Vagina (tissue), 2 donors: Measurements from ENCODE around the gene CEP162. TPM values are rescaled to one million over a fixed set of nuclear protein-coding genes. Genes with fewer than 3 reads are reported as not detected.
"Not testable (repeated sequence)": the region's sequence is repeated elsewhere in the genome, so short reads cannot be mapped to it uniquely, and the experiment has no call there.

Experiments used
- DNase-seq, 2 donors: peaks; one replicate each; pipeline ENCODE4 v3.0.0-alpha.2; 2017; ENCODE audit errors: extremely low spot score in 2 of 2
- H3K27ac ChIP-seq: fragments of 200-600 bp; sonication (generic); one replicate; pipeline ENCODE4 v1.5.1; 2019
- H3K27me3 ChIP-seq: fragments of 200-600 bp; sonication (generic); one replicate; pipeline ENCODE4 v1.5.1; 2019
- H3K36me3 ChIP-seq, 2 donors: fragments of 200-600 bp; sonication (generic); one replicate each; pipeline ENCODE4 v1.5.1; 2017 to 2019
- H3K4me1 ChIP-seq: fragments of 200-600 bp; sonication (generic); one replicate; pipeline ENCODE4 v1.5.1; 2019
- H3K4me3 ChIP-seq, 2 donors: fragments of 200-600 bp; sonication (generic); 1 replicate in 1 of 2; 2 replicates in 1 of 2; pipeline ENCODE4 v1.5.1; 2016 to 2019
- H3K9me3 ChIP-seq: fragments of 200-600 bp; sonication (generic); one replicate; pipeline ENCODE4 v1.5.1; 2019
- POLR2A ChIP-seq, 2 donors: fragments of 450-650 bp; IDR thresholded peaks; one replicate each; pipeline ENCODE4 v1.6.1; 2017; ENCODE audit warnings: antibody characterized with exemption in 2 of 2, mild to moderate bottlenecking in 2 of 2, moderate library complexity in 2 of 2
- POLR2AphosphoS5 ChIP-seq, 2 donors: sonication (generic); formaldehyde crosslinking; IDR thresholded peaks; one replicate each; pipeline ENCODE4 v1.9.0; 2017; ENCODE audit warnings: antibody characterized with exemption in 2 of 2, mild to moderate bottlenecking in 2 of 2, low read depth in 1 of 2; ENCODE audit not compliant: insufficient read depth in 1 of 2
- intact Hi-C: fragments of 100-400 bp; cut with DNase I; formaldehyde crosslinking; loops from one replicate; pipeline ENCODE4 v1.15.1; 2023
- total RNA-seq: library from RNA; depleted of rRNA; stranded (reverse); fragments of >200 nt; gene quantifications from one replicate; pipeline ENCODE4 v1.2.3, GENCODE V29; 2016
- TF ChIP-seq, protein P1 (sequence below), 3 experiments: fragments of 450-650 bp in 2 of 3; fragments of 200-600 bp in 1 of 3; sonication (generic) in 1 of 3; IDR thresholded peaks; one replicate each; pipeline ENCODE4 v1.5.1; 2017 to 2019; ENCODE audit warnings: antibody characterized with exemption in 3 of 3, mild to moderate bottlenecking in 2 of 3, moderate library complexity in 2 of 3

The CEP162 gene
- total RNA-seq, 1 donor from 2014 or later, result 6.1 TPM

DNA sequence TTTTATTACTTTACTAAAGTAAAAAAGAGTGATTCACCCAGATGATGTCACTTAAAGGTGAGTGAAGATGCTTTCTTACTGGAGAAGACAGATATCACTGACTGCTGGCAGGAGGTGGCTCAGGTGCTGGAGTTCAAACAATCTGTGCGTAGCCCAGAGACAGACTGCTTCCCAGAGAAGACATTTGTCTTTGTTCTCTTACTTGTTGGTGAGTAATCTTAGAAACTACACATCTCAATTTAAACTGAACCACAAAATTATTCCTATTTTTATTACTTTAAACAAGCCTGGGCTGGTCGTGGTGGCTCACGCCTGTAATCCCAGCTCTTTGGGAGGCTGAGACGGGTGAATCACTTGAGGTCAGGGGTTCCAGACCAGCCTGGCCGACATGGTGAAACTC is 92.2 kb downstream of the CEP162 start:
- TF ChIP-seq POLR2AphosphoS5 (IDR thresholded peaks at IDR 0.05; ENCODE audit: insufficient read depth in 1 of 2, low read depth in 1 of 2) (no peak), POLR2A (IDR thresholded peaks at IDR 0.05) (no peak)
- TF ChIP-seq, protein P1, sequence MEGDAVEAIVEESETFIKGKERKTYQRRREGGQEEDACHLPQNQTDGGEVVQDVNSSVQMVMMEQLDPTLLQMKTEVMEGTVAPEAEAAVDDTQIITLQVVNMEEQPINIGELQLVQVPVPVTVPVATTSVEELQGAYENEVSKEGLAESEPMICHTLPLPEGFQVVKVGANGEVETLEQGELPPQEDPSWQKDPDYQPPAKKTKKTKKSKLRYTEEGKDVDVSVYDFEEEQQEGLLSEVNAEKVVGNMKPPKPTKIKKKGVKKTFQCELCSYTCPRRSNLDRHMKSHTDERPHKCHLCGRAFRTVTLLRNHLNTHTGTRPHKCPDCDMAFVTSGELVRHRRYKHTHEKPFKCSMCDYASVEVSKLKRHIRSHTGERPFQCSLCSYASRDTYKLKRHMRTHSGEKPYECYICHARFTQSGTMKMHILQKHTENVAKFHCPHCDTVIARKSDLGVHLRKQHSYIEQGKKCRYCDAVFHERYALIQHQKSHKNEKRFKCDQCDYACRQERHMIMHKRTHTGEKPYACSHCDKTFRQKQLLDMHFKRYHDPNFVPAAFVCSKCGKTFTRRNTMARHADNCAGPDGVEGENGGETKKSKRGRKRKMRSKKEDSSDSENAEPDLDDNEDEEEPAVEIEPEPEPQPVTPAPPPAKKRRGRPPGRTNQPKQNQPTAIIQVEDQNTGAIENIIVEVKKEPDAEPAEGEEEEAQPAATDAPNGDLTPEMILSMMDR (IDR thresholded peaks at IDR 0.05), result no peak

DNA sequence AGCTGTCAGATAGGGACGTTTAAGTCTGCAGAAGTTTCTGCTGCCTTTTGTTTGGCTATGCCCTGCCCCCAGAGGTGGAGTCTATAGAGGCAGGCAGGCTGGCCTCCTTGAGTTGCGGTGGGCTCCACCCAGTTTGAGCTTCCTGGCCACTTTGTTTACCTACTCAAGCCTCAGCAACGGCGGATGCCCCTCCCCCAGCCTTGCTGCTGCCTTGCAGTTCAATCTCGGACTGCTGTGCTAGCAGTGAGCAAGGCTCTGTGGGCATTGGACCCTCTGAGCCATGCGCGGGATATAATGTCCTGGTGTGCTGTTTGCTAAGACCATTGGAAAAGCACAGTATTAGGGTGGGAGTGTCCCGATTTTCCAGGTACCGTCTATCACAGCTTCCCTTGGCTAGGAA is 94.1 kb downstream of the CEP162 start:
- DNase-seq, H3K4me1 ChIP-seq, H3K4me3 ChIP-seq, H3K27me3 ChIP-seq, H3K27ac ChIP-seq, H3K9me3 ChIP-seq, intact Hi-C loops, H3K36me3 ChIP-seq: not testable (repeated sequence)

More for the DNA sequence above, 92.2 kb downstream of the CEP162 start:
- DNase-seq, result no peak
- no peak overlapping the region for H3K4me3 ChIP-seq
- H3K27ac ChIP-seq, result no peak overlapping the region
- intact Hi-C loops, result no loop called here
- H3K9me3 ChIP-seq, result no peaks in the 10 kb centered on the region
- H3K27me3 ChIP-seq, result no peaks in the 10 kb centered on the region
- peaks cover 0 to 10% of the 10 kb centered on the region in 2 donors for H3K36me3 ChIP-seq
- peaks cover 5% of the 10 kb centered on the region for H3K4me1 ChIP-seq

DNA sequence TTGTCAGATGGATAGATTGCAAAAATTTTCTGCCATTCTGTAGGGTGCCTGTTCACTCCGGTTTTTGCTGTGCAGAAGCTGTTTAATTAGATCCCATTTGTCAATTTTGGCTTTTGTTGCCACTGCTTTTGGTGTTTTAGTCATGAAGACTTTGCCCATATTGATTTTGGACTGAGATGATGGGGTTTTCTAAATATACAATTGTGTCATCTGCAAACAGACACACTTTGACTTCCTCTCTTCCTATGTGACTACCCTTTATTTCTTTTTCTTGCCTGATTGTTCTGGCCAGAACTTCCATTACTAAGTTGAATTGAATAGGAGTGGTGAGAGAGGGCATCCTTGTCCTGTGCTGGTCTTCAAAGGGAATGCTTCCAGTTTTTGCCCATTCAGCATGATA is 97.9 kb downstream of the CEP162 start:
- H3K9me3 ChIP-seq, H3K4me3 ChIP-seq, intact Hi-C loops, H3K4me1 ChIP-seq, H3K27ac ChIP-seq, DNase-seq, H3K27me3 ChIP-seq: not testable (repeated sequence)
- peaks cover 0 to 15% of the 10 kb centered on the region in 2 donors for H3K36me3 ChIP-seq

DNA sequence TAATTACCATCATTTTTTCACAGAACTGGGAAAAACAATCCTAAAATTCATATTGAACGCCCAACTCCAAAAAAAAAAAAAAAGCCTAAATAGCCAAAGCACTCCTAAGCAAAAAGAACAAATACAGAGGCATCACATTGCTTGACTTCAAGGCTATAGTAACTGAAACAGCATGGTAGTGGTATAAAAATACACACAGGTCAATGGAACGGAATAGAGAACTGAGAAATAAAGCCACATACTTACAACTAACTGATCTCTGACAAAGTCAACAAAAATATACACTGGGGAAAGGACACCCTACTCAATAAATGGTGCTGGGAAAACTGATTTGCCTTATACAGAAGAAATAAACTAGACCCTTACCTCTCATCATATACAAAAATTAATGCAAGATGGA is 104.3 kb downstream of the CEP162 start:
- intact Hi-C loops, result no loop called here
- H3K9me3 ChIP-seq, result no peaks in the 10 kb centered on the region
- H3K4me1 ChIP-seq, result no peaks in the 10 kb centered on the region
- H3K27ac ChIP-seq, result no peak overlapping the region
- DNase-seq, result no peak
- H3K27me3 ChIP-seq, result no peaks in the 10 kb centered on the region
- TF ChIP-seq POLR2A (IDR thresholded peaks at IDR 0.05) (no peak), POLR2AphosphoS5 (IDR thresholded peaks at IDR 0.05; ENCODE audit: insufficient read depth in 1 of 2, low read depth in 1 of 2) (no peak)
- TF ChIP-seq, protein P1 (IDR thresholded peaks at IDR 0.05), result no peak
- no peak overlapping the region for H3K4me3 ChIP-seq
- H3K36me3 ChIP-seq, result peaks cover 0 to 19% of the 10 kb centered on the region in 2 donors

DNA sequence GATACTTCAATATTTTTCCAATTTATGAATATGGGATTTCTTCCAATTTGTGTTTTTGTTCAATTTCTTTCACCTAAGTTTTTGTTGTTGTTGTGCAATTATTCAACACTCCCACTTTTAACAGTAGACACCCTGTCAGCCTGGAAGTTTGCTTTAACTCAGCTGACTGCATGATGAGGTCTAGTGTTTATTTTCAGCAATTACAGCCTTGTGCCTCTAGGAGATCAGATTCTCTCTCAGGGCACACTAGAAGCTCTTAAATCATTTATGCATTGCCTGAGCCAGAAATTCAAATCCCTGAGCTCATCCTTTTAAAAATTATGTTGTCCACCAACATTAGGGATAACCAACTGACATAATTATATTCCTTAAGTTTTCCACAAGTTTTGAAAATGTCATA is 108.2 kb downstream of the CEP162 start:
- no peak for DNase-seq
- Histone ChIP-seq H3K27me3 (no peaks in the 10 kb centered on the region), H3K9me3 (no peaks in the 10 kb centered on the region), H3K36me3 (peaks cover 0 to 4% of the 10 kb centered on the region in 2 donors), H3K4me3 (no peak overlapping the region), H3K4me1 (no peaks in the 10 kb centered on the region), H3K27ac (no peak overlapping the region)
- TF ChIP-seq, protein P1 (IDR thresholded peaks at IDR 0.05), result no peak
- TF ChIP-seq POLR2A (IDR thresholded peaks at IDR 0.05) (no peak), POLR2AphosphoS5 (IDR thresholded peaks at IDR 0.05; ENCODE audit: insufficient read depth in 1 of 2, low read depth in 1 of 2) (no peak)
- intact Hi-C loops, result no loop called here

DNA sequence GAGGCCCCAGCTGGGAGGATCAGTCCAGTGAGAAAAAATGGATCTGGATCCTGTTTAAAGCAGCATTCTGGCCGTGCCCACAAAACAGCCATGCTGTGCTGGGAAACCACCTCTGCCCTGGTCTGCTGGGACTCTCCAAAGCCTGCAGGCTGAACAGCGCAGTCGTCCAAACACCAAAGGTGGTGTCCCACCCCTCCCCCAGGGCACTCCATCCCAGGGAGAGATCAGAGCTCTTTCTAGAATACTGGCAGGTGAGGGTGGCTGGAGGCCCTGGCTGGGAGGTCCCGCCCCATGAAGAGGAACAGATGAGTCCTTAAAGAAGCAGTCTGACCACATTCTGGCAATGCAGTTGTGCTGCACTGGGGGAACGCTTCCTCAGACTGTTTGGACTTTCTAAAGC is 109.3 kb downstream of the CEP162 start:
- no peaks in the 10 kb centered on the region for H3K9me3 ChIP-seq
- no peaks in the 10 kb centered on the region for H3K4me1 ChIP-seq
- H3K4me3 ChIP-seq, result no peak overlapping the region
- no peaks in the 10 kb centered on the region for H3K36me3 ChIP-seq
- no peaks in the 10 kb centered on the region for H3K27me3 ChIP-seq
- TF ChIP-seq, protein P1 (IDR thresholded peaks at IDR 0.05), result no peak
- TF ChIP-seq POLR2A (IDR thresholded peaks at IDR 0.05) (no peak), POLR2AphosphoS5 (IDR thresholded peaks at IDR 0.05; ENCODE audit: insufficient read depth in 1 of 2, low read depth in 1 of 2) (no peak)
- no peak overlapping the region for H3K27ac ChIP-seq
- intact Hi-C loops, result no loop called here
- no peak for DNase-seq

DNA sequence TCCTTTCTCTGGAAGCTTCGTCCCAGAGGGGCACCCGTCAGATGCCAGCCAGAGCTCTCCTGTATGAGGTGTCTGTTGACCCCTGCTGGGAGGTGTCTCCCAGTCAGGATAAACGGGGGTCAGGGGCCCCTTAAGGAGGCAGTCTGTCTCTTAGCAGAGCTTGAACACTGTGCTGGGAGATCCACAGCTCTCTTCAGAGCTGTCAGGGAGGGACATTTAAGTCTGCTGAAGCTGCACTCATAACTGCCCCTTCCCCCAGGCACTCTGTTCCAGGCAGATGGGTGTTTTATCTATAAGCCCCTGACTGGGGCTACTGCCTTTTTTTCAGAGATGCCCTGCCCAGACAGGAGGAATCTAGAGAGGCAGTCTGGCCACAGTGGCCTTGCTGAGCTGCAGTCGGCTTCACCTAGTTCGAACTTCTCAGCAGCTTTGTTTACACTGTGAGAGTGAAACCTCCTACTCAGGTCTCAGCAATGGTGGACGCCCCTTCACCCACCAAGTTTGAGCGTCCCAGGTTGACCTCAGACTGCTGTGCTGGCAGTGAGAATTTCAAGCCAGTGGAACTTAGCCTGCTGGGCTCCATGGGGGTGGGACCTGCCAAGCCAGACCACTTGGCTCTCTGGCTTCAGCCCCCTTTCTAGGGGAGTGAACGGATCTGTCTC is 112.4 kb downstream of the CEP162 start:
- H3K36me3 ChIP-seq, H3K27me3 ChIP-seq, H3K27ac ChIP-seq, H3K4me1 ChIP-seq, intact Hi-C loops, H3K9me3 ChIP-seq, H3K4me3 ChIP-seq, DNase-seq: not testable (repeated sequence)

DNA sequence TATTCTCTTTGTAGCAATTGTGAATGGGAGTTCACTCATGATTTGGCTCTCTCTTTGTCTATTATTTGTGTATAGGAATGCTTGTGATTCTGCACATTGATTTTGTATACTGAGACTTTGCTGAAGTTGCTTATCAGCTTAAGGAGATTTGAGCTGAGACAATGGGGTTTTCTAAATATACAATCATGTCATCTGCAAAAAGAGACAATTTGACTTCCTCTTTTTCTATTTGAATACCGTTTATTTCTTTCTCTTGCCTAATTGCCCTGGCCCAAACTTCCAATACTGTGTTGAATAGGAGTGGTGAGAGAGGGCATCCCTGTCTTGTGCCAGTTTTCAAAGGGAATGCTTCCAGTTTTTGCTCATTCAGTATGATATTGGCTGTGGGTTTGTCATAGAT is 116.1 kb downstream of the CEP162 start:
- H3K9me3 ChIP-seq, H3K27ac ChIP-seq, H3K36me3 ChIP-seq, DNase-seq, H3K4me1 ChIP-seq, intact Hi-C loops, H3K4me3 ChIP-seq, H3K27me3 ChIP-seq: not testable (repeated sequence)
